Panc1 (cell line): ENCODE measurements around the gene OGA. TPM values are rescaled to one million over a fixed set of nuclear protein-coding genes. Genes with fewer than 3 reads are reported as not detected.

ENCODE experiments used
- ATAC-seq: fragments of 200-7000 bp; cut with Tn5 transposase; 2 replicates; pipeline ENCODE4 v1.9.1; 2020; ENCODE audit warnings: mild to moderate bottlenecking, moderate library complexity
- BruUV-seq: library from RNA; stranded (reverse); fragments of 400-500 nt; replicated peaks from 2 replicates; lab custom pipeline; 2021; lab: Mats Ljungman, UMichigan
- CTCF ChIA-PET: fragments of 300-600 bp; sonication (Branson Sonifier 250); formaldehyde crosslinking; loops from one replicate; lab custom pipeline; 2022; ENCODE audit warnings: antibody characterized with exemption; lab: Charles Lee
- POLR2A ChIA-PET: fragments of 300-600 bp; sonication (Branson Sonifier 250); formaldehyde crosslinking; loops from one replicate; lab custom pipeline; 2022; ENCODE audit warnings: antibody characterized with exemption; lab: Charles Lee
- DNase-seq: peaks from one replicate; pipeline ENCODE4 v3.0.0-alpha.2; 2010; ENCODE audit warnings: low read depth, low spot score
- H3K27ac ChIP-seq: 2 replicates; pipeline ENCODE4 v1.5.1; 2011; ENCODE audit warnings: mild to moderate bottlenecking, low read length, inconsistent platforms
- H3K27me3 ChIP-seq: fragments of 200-500 bp; sonication (Bioruptor generic); 2 replicates; pipeline ENCODE4 v1.6.0; 2014; ENCODE audit warnings: low read length, inconsistent platforms; ENCODE audit not compliant: control insufficient read depth, insufficient read depth
- H3K36me3 ChIP-seq: fragments of 200-500 bp; sonication (Bioruptor generic); 2 replicates; pipeline ENCODE4 v1.5.1; 2014; ENCODE audit warnings: inconsistent platforms, mild to moderate bottlenecking, low read length, moderate library complexity; ENCODE audit not compliant: control insufficient read depth, insufficient read depth
- H3K4me1 ChIP-seq: 2 replicates; pipeline ENCODE4 v1.5.1; 2011; ENCODE audit warnings: inconsistent platforms, mild to moderate bottlenecking, low read length, moderate library complexity; ENCODE audit not compliant: control insufficient read depth, insufficient read depth
- H3K4me3 ChIP-seq, 2 experiments: 2 replicates each; pipeline ENCODE4 v1.5.1; 2011 to 2012; ENCODE audit warnings: low read depth in 2 of 2, low read length in 2 of 2, mild to moderate bottlenecking in 2 of 2, inconsistent platforms in 1 of 2, moderate library complexity in 1 of 2
- H3K9me3 ChIP-seq: fragments of 200-500 bp; sonication (Bioruptor generic); 2 replicates; pipeline ENCODE4 v1.5.1; 2014; ENCODE audit warnings: low read depth, mild to moderate bottlenecking, inconsistent platforms, low read length, moderate library complexity; ENCODE audit not compliant: control insufficient read depth, insufficient read depth
- POLR2AphosphoS5 ChIP-seq: IDR thresholded peaks from 2 replicates; pipeline ENCODE4 v1.6.1; 2012; ENCODE audit warnings: mild to moderate bottlenecking, low read depth, low read length, moderate library complexity
- SIN3A ChIP-seq: IDR thresholded peaks from 2 replicates; pipeline ENCODE4 v1.6.1; 2012; ENCODE audit warnings: low read depth, mild to moderate bottlenecking, low read length, moderate library complexity, borderline replicate concordance; ENCODE audit not compliant: insufficient read depth
- TCF7L2 ChIP-seq: IDR thresholded peaks from 2 replicates; pipeline ENCODE4 v1.6.1; 2011; ENCODE audit warnings: mild to moderate bottlenecking, low read depth, low read length, inconsistent platforms
- in situ Hi-C: cut with HindIII; loops from 2 replicates; pipeline ENCODE4 v1.10.0; 2016; ENCODE audit warnings: low sequenced_read_pairs, low pct_unique_long_range_greater_than_20kb
- intact Hi-C: fragments of 100-400 bp; cut with micrococcal nuclease; formaldehyde crosslinking; loops from one replicate; pipeline ENCODE4 v1.10.0; 2022; ENCODE audit not compliant: unreplicated experiment
- total RNA-seq: library from RNA; stranded (reverse); gene quantifications from one replicate; pipeline ENCODE4 v1.2.1, GENCODE V29; 2021; ENCODE audit not compliant: unreplicated experiment
- TF ChIP-seq, protein P1 (sequence below), 2 experiments: IDR thresholded peaks; 2 replicates each; pipeline ENCODE4 v1.6.1; 2011 to 2012; ENCODE audit warnings: low read depth in 2 of 2, control low read depth in 1 of 2, low read length in 1 of 2, mild to moderate bottlenecking in 1 of 2, moderate library complexity in 1 of 2; ENCODE audit not compliant: insufficient read depth in 1 of 2
- TF ChIP-seq, protein P2 (sequence below): fragments of 450-650 bp; IDR thresholded peaks from 2 replicates; pipeline ENCODE4 v1.5.1; 2017; ENCODE audit warnings: mild to moderate bottlenecking

The OGA gene
- total RNA-seq, 1 experiment from 2014 or later, result 117 TPM

DNA sequence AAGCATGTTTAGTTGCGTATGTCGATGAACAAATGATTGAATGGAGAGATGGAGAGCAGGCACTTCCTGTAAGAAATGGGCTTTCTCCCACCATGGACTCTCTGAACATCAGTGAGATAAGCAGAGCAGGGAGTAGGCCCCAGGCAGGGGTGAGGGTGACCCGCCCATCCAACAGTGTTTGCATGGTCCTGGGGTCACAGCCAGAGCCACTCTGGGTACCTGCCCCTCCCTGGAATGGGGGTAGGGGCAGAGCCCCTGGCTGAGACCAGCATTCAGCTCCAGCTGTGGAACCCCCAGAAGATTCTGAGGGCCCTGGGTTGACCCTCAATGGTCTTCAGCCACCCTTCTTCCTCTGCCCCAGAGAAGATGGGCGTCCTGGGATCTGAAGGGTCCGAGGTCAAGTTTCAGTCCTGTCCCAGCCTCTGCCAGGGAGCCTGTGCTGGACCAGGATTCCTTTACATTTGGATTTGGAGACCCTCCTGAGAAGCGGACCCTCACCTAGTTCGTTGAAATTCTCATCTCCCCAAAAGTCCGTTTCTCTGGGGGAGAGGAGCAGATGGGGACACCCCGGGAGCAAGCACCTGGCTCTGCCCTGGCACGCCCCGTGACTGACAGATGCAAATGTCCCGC, 40.0 kb downstream of the OGA start:
- in situ Hi-C loops, result no loop called here
- DNase-seq (no peak), ATAC-seq (no peak)
- Histone ChIP-seq H3K27me3 (no peaks in the 10 kb centered on the region; the same call in 1 of the 2 replicates), H3K36me3 (peaks cover 6% of the 10 kb centered on the region; the same call in 1 of the 2 replicates), H3K9me3 (no peaks in the 10 kb centered on the region), H3K4me1 (peaks cover 21% of the 10 kb centered on the region), H3K4me3 (no peak overlapping the region), H3K27ac (no peak overlapping the region)
- ChIA-PET CTCF (interaction anchor here (0.5 kb wide), 1 partner anchor 37 kb away, joined by 4 read pairs; no protein-coding TSS in a partner anchor), POLR2A (no interaction called here)
- TF ChIP-seq, protein P1, sequence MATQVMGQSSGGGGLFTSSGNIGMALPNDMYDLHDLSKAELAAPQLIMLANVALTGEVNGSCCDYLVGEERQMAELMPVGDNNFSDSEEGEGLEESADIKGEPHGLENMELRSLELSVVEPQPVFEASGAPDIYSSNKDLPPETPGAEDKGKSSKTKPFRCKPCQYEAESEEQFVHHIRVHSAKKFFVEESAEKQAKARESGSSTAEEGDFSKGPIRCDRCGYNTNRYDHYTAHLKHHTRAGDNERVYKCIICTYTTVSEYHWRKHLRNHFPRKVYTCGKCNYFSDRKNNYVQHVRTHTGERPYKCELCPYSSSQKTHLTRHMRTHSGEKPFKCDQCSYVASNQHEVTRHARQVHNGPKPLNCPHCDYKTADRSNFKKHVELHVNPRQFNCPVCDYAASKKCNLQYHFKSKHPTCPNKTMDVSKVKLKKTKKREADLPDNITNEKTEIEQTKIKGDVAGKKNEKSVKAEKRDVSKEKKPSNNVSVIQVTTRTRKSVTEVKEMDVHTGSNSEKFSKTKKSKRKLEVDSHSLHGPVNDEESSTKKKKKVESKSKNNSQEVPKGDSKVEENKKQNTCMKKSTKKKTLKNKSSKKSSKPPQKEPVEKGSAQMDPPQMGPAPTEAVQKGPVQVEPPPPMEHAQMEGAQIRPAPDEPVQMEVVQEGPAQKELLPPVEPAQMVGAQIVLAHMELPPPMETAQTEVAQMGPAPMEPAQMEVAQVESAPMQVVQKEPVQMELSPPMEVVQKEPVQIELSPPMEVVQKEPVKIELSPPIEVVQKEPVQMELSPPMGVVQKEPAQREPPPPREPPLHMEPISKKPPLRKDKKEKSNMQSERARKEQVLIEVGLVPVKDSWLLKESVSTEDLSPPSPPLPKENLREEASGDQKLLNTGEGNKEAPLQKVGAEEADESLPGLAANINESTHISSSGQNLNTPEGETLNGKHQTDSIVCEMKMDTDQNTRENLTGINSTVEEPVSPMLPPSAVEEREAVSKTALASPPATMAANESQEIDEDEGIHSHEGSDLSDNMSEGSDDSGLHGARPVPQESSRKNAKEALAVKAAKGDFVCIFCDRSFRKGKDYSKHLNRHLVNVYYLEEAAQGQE (IDR thresholded peaks at IDR 0.05; ENCODE audit: insufficient read depth in 1 of 2, low read depth in 2 of 2, low read length in 1 of 2), result no peak
- TF ChIP-seq, protein P2, sequence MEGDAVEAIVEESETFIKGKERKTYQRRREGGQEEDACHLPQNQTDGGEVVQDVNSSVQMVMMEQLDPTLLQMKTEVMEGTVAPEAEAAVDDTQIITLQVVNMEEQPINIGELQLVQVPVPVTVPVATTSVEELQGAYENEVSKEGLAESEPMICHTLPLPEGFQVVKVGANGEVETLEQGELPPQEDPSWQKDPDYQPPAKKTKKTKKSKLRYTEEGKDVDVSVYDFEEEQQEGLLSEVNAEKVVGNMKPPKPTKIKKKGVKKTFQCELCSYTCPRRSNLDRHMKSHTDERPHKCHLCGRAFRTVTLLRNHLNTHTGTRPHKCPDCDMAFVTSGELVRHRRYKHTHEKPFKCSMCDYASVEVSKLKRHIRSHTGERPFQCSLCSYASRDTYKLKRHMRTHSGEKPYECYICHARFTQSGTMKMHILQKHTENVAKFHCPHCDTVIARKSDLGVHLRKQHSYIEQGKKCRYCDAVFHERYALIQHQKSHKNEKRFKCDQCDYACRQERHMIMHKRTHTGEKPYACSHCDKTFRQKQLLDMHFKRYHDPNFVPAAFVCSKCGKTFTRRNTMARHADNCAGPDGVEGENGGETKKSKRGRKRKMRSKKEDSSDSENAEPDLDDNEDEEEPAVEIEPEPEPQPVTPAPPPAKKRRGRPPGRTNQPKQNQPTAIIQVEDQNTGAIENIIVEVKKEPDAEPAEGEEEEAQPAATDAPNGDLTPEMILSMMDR, result no peak
- TF ChIP-seq TCF7L2 (no peak), SIN3A (no peak), POLR2AphosphoS5 (no peak)
- BruUV-seq, result no TSS peak
- intact Hi-C loops, result no loop called here

DNA sequence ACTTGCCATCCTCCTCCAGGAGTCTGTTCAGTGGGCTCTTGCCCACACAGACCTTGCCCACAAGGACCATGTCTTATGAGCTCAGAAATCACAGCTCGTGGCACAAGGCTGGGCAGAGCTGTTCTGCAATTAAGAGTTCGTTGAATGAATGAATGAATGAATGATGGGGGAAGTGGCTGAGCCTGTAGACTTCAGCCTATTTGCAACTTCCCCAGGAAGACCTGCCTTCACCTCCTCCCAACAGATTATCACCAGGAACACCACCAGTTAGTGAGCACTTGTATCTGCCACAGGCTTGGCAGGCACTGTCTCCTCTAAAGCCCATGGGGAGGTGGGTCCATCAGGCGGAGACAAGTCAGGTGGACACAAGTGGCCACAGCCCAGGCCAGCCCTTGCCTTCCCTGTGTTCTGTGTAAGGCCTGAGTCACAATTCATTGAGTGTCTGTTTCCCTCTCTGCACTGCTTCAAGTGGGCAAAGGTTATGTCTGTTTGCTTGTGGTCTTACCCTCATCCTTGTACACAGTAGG, 40.6 kb downstream of the OGA start:
- no peaks in the 10 kb centered on the region for H3K9me3 ChIP-seq

More for the DNA sequence above, 40.6 kb downstream of the OGA start:
- POLR2A ChIA-PET, result no interaction called here
- no peak overlapping the region for H3K27ac ChIP-seq
- no peak for ATAC-seq
- H3K27me3 ChIP-seq, result no peaks in the 10 kb centered on the region; the same call in 1 of the 2 replicates
- H3K4me1 ChIP-seq, result peaks cover 21% of the 10 kb centered on the region
- in situ Hi-C loops, result no loop called here
- no peak overlapping the region for H3K4me3 ChIP-seq
- intact Hi-C loops, result no loop called here
- BruUV-seq, result no TSS peak
- H3K36me3 ChIP-seq, result peaks cover 3% of the 10 kb centered on the region; the same call in 1 of the 2 replicates
- CTCF ChIA-PET, result no interaction called here
- TF ChIP-seq, protein P2, result no peak
- TF ChIP-seq TCF7L2, result no peak
- TF ChIP-seq POLR2AphosphoS5, result no peak
- TF ChIP-seq, protein P1 (IDR thresholded peaks at IDR 0.05; ENCODE audit: insufficient read depth in 1 of 2, low read depth in 2 of 2, low read length in 1 of 2), result no peak
- TF ChIP-seq SIN3A, result no peak
- DNase-seq, result no peak
